Activated effector memory CD4-positive, alpha-beta T cell treated with anti-CD3 and anti-CD28 coated beads, Interleukin-2, amount 50 U/mL, for 16 hours (primary cell): ENCODE measurements around the gene CCNJL.
"Not testable (repeated sequence)": the region's sequence is repeated elsewhere in the genome, so short reads cannot be mapped to it uniquely, and the experiment has no call there.

ENCODE experiments used
- DNase-seq: peaks from one replicate; pipeline ENCODE4 v3.0.0-alpha.2; 2020

The CCNJL gene, protein sequence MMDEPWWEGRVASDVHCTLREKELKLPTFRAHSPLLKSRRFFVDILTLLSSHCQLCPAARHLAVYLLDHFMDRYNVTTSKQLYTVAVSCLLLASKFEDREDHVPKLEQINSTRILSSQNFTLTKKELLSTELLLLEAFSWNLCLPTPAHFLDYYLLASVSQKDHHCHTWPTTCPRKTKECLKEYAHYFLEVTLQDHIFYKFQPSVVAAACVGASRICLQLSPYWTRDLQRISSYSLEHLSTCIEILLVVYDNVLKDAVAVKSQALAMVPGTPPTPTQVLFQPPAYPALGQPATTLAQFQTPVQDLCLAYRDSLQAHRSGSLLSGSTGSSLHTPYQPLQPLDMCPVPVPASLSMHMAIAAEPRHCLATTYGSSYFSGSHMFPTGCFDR

DNA sequence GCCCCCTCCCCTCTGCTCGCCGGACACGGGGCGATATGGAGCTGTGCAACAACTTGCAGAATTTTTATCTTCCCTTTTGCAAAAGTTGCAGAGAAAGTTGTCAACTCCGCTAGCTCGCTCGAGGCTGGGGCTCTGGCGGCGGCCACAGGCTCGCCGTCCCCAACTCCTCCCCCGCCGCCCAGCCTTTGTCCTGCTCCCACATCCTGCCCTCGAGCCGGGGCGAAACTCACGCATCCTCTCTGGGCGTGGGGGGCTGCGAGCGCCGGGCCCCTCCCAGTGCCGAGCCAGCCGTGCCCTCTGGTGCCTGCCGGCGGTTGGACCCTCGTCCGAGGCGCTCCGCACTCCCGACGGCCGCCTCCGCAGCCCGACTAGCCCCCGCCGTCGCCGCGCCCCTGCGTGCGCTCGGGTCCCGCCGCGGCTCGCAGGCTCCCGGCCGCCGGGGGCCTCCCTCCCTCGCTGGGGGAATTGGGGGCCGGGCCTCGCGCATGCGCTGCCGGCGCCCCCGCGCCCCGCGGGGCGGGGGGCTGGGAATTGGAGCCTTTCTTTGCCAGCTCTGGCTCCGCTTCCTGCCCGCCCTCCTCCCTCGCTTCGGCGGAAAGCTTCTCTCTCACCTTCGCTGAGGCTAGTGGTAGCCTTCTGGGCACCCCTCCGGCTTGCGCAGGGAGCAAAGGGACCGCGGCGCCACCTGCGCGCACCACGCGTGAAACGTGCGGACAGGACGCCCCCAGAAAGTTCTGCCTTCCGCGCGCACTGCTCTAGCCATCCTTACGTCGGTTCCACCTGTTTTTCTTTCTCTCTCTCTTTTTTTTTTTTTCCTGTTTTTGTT is at the start of gene CCNJL:
Gene CCNJL, minus strand, starts transcription at position 431 of the 826 bp plus-strand sequence. CDS start 641 bp downstream, outside the sequence.
- DNase-seq = no peak

DNA sequence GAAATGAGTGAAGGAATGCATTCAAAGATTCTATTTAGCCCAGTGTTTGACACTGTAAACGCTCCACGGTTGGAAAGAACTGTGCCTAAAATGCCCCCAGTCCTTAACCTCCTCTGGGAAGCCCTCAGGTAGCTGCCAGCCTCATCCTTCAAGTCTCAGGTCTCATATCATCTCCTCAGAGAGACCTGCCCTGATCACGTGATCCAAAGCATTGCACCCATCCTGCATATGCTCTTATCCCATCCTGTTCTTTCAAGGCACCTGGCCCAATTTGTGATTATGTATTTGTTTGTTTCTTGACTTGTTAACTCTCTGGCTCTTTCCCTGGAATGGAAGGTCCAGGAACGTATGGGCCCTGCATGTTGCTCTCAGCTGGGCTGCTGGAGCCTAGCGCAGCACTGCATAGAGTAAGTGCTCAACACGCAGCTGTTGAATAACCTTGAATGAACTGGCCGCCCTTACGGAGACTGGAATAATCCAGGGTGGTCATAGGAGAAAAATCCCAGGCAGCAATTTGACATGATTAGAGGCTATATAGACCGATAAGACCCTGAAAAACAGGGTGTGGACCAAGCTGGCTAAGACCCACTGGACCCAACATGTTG is 49.4 kb upstream of the CCNJL start:
- DNase-seq = no peak

DNA sequence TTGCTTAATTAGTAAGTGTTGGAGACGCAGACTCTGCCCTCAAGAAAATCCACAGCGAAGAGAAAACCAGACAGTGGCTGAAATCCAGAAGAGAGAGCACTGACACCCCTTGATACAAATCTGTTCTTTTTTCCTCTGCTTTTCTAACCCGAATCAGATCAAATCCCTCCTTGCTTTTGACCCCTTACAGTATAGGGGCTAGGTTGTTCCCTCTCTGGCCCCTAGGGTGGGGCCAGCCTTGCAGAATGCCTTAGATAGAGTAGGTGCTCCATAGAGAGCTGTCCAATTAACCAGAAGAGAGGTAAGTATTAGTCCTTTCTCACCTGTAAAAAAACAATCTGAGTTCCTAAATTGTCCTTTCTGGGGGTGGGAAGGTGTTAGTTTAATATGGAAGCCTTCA is 47.9 kb upstream of the CCNJL start:
- no peak for DNase-seq

DNA sequence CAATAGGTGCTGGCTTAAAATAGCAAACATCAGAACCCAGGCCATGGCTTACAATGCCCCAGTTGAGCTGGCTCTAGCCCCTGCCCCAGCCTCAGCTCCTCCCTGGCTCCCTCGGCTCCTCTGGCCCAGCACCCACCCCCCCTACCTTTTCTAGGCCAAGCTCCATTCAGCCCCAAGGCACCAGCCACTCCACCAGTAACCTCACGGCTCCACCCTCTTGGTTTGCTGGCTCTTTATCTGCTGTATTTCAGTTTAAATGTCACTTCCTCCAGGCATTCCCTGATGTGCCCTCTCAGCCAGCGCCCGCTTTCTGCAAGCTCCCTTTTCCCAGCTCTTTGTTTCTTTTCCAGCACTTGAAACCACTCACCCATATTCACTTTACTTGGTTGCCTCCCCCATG is 47.5 kb upstream of the CCNJL start:
- no peak for DNase-seq

DNA sequence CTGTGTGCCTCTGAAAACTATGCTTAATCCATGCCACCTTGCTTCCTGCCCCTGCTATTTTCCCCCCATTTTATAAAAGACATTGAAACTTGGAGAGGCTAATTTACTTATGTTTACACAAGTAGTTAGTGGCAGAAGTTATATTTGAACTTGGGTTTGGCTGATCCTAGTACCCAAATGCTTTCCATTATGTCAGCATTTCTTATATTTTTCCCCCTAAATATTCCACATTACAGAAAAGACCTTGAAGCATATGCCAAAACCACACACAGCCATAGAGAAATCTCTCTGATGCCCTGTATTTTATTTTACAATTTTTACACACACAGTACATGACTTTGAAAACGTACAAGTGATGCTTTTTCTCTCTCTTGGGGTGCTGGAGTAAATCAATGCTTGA is 46.9 kb upstream of the CCNJL start:
- DNase-seq = no peak

DNA sequence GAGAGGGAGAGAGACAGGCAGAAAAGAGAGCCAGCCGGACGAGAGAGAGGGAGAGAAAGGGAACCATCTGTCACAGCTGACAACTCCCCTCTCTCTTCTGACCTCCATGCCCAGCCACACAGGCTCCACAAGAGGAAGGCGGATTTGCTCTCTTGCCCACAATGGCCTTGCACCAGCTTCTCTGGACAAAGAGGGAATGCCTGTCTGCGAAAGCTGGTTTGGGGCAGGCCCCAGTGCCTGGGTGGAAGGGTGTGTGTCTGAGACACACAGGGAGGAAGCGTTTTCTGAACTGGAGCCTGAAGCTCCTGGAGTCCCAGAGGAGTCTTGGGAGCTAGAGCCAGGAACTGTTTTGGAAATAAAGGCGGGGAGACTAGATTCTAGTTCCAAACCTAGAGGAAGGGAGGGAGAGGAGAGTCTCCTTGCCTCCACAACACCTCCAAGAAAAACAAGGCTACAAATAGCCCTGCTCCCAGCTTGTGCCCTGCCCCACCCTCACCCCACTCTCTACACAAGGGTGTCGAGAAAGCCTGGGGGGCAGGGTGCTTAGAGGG is 45.6 kb upstream of the CCNJL start:
- DNase-seq = no peak

DNA sequence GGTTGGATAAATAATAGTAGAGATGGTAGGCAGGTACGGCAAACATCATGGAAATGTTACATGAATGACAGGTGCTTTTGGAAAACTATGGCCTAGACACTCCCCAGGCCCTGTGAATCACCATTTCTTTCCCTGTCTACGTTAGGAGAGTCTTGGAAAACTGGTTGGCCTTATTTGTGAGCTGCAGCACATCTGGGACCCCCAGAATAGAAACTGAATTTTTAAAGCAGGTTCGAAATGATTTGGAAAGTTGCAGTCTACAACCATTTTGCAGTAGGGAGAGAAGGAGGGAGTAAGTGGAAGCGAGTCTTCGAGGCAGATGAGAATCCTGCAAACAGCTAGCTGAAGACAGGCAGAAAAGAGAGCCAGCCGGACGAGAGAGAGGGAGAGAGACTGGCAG is 45.0 kb upstream of the CCNJL start:
- no peak for DNase-seq

DNA sequence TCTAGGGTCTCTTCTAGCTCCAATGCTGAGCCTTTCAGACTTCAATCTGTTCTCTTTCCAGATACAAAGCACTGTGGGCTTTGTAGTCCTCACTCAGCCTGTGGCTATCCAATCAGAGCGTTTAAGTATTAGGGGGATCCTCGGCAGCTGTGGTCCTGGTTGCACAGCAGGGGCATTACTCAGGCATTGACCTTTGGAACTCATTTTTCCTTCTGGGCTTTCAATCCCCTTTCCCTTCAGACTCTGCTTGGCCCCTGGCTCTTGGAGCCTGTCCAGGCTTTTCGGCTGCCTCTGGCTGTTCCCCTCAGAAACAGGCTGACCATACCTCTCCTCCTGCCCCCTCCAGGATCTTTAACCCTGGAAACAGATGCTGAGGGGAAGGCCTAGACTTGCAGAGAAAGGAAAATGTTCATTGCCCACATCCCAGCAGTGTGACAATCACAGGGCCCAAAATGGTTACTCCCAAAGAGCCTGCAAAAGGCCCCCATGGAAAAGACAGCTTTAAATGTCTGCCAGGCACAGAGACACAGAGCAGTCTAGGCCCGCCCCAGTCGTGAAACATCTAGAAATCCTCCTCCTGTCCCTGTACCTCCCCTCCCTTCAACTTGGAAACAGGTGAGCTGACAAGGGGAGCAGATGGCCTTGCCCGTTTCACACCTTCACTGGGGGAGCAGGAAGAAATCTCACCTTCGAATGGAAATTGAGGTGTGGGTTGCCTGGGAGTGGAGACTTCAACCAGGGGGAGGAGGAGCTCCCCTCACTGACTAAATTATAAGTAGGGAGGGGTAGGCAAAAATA is 44.4 kb upstream of the CCNJL start:
- no peak for DNase-seq

DNA sequence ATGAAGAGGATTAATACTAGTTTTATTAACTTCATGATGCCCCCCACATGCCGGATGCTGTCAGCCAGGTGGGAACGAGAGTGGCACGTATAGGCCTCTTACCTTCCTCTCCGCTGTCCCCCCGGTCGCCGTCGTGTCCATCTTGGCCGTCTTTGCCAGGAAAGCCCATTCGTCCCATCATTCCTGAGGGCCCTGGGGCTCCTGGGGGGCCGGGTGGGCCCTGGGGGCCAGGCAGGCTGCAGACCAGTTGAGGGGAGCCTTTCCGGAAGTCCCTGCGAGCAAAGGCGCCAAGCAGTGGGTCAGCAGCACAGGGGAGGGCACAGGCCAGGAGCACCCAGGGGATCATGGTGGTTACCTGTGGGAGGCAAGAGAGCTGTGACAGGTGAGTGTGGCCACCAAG is 42.3 kb upstream of the CCNJL start:
- no peak for DNase-seq

DNA sequence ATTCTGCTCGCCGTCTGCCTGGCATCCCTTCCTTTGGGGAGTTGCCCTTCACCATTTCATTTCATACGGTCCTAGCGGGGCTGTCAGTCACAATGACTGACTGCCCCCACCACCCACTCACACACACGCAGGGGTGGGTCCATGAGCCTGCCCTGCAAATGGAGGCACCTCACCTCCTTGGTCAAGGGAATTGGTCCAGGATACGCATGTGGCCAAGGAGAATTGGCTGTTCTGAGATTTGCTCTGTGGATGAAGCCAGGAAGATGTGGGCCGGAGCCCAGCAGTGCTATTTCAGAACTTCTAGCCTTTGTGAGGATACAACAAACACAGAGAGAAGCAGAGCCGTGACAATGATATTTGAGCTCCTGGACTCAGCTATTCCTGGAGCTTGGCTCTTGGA is 41.0 kb upstream of the CCNJL start:
- no peak for DNase-seq

DNA sequence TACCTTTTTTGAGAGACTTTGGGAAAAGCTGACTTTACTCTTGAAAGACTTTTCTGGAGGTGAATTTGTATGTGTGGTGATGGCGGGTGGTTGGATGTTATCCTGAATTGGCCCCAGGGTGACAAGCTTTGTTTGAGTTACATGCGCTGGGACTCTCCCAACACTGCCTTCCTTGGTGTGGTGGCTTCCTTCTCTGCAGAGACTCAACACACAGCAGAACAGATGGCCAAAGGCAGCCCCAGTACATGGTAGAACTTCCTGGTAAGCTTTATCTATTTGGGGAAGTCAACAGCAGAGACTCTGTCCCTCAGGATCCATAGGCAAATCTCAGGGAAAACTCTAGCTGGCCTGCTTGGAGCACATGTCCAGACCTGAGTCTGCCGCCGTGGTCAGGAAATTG is 39.9 kb upstream of the CCNJL start:
- peak; percentile 38 for DNase-seq

DNA sequence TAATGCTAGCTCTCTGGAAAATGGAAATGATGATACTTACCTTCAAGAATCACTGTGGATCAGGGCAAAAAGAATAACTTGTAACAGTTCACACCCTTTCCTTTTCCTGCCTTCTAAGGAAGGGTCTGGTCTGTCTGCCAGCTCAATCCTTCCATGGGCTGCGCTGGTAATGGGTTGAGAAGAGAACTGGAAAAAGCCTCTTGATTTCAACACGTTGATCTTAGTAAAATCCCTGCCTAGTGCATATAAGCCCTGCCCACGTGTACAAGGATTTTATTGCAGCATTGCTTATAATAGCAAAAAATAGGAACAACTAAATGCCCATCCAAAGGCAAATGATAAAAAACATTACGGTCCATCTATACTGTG is 37.6 kb upstream of the CCNJL start:
- DNase-seq = no peak

DNA sequence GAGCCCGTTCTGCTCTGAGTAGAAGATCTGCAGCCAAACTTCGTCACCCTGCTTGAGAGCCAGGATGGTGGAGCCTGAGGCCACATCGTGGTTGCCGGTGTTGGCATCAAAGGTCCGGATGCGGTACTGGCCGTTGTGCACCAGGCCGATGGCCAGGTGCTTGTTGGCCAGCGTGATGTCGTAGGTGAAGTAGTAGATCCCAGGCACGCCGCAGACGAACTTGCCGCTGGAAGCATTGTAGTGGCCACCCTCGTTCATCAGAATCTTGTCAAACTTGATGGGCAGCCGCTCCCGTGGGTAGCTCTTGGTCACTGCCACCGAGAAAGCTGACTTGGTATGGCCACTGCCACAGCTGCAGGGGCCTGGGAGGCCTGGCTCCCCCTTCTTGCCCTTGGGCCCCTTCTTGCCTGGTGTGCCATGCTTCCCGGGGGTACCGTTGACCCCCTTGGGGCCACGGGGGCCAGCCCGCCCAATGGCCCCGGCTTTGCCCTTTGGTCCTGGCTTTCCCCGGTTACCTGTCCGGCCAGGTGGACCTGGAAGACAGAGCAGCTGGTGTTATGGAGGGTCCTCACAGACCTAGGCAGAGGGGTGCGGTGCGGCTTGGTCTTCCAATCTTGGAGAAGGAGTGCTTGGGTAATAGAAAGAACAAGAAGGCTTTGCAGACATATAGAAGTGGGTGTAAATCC is 37.0 kb upstream of the CCNJL start:
- DNase-seq = peak; percentile 53

DNA sequence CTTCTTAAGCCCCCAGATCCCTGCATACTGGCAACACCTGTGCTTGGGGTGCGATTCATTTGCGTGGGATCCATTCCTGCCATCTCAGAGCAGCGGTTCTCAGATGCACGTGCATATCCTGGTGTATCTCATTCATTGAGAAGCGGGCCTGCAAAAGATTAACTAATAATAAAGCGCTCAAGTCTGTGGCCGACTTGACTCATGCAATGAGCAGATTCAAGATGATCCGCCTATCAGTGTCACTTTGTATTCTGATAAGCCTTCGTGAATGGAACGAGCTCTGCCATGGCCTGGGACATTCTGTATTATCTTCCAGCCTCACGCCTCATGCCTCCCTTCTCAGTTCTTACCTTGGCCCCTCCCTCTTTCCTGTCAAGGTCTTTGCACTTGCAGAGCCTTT is 35.7 kb upstream of the CCNJL start:
- DNase-seq = no peak

DNA sequence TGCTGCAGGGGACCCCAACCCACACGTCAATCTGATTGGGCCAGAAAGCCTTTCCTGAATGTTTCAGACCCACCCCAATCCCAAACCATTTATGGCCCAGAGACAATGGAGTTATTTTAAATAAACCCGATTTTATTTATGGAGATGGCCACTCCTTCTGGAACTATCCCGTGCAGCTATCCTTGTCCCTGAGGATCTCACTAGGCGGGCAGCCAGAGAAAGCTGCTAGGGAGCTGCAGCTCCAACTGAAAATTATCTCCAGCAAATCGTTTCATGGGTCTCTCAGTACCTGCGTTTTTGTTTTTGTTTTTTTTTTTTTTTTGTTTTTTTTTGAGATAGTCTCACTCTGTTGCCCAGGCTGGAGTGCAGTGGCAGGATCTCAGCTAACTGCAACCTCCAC is 35.1 kb upstream of the CCNJL start:
- no peak for DNase-seq

DNA sequence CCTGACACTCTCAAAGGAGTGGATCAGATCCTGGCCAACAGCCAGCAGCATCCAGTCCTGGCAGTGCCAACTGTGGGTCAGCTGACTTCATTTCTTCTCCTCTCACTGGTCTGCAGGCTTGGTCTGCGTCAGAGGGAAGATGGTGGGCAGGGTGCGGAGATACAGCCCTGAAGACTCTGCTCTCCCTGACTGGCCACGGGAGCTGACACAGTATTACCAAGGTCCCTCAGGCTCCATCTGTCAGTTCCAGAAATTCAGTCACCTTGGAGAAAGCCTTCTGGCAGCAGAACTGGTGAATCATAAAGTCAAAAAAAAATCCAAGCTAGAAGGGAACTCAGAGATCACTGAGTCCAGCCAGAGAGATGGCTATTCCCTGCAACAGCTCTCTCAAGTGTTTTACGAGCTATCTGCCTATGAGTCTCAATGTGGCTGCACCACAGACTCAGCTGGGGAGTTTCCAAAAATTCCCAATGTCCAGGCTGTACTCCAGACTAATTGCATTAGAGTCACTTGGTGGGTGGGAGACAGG is 30.1 kb upstream of the CCNJL start:
- DNase-seq = no peak

DNA sequence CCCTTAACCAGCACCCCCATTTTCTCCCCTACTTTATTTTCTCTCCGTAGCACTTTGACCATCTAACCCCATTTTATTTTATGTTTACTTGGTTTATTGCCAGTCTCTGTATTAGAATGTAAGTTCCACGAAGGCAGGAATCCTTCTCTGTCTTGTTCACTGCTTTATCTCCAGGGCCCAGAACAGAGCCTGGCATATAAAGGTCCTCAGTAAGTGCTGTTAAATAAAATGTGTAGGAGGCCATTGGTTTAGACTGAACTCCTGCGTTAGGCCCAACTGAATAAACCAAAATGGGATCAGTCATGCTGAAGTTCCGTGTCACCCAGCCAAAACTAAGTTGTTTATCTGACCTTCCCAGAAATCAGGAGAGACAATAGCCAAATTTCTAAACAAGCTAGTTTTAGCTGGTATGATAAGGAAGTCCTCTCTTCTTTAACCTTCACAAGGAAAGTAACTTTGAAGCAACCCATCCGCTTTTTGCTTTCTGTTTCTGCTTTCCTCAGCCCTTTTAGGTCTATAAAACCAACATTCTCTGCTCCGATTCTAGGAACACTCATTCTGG is 29.0 kb upstream of the CCNJL start:
- DNase-seq = no peak

DNA sequence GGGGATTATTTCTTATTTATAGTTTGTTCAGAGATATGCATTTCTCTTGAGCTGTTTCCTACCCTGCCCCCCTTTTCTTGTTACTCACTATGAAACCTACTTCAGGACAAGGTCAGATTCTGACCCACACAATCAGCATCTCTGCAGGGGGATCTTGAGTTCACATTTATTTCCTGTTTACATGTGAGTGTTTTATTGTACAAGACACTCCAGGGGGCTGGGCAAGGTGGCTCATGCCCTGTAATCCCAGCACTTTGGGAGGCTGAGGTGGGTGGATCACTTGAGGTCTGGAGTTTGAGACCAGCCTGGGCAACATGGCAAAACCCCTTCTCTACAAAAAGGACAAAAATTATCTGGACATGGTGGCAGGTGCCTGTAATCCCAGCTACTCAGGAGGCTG is 28.1 kb upstream of the CCNJL start:
- DNase-seq = not testable (repeated sequence)

DNA sequence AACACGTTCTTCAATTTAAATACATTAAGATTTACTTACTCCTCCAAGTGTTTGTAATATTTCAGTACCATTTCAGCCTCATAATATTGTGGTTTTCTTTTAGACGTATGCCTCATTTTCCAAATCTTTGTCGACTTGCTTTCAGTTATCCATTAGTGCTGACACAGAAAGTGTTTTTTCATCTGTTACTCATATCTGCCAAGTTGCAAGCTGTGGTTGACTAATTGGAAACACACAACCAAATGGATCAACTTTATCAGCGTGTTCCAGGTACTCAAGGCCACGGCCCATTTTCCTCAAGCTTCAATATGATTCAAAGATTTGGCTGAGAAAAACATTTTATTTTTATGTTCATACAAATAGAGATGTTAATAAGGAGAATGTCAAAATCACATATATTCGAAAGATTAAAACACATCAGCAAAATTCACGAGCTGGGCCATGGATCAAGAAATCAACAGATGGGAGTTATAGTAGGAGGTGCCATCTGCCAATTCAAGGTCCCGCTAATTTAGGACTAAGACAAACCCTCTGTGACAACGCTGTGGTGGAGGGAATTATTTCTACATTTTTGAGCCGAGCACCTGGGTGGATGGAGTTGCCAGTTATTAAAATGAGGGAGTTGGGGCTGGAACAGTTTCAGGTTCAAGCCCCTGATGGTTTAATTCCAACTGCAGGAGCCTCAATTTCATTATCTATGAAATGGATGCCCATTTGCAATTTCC is 27.2 kb upstream of the CCNJL start:
- no peak for DNase-seq

DNA sequence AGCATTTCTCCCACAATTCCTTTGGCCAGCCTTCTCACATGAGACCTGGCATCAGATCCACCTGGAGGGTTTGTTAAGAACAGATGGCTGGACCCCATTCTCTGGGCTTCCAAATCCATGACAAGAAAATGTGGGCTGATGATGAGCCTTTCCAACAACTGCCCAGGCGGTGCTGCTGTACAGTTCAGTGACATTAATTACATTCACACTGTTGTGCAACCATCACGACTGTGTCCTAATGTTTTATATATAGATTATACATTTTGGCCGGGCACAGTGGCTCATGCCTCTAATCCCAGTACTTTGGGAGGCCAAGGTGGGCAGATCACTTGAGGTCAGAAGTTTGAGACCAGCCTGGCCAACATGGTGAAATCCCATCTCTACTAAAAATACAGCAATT is 22.4 kb upstream of the CCNJL start:
- peak; percentile 9 for DNase-seq

DNA sequence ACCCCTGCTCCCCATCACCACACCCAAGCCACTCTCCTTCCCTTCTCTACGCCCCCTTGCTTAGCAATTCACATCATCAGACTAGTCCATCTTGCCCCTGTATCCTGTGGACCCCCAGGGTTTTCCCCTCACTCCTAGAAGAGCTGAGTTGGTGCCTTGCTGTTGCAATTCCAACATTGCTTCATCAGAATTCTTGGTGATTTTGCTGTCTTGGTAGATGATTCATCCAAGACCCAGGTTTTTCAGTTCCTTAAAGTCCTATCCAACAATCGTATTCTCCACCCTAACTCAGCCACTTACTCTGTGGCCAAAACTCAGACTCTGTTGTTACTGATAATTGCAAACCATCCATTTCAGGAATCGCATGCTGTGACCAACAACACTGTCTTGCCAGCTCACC is 21.4 kb upstream of the CCNJL start:
- peak; percentile 13 for DNase-seq
